NCI-H1417 treated with DMSO at 0.1 percent for 48 hours (cell line): ENCODE results near the gene CRISPLD2.

Source experiments
- DNase-seq: peaks from one replicate; lab custom pipeline; 2025; lab: John Stamatoyannopoulos, UW

CRISPLD2 gene

GRCh38 chr16:84955427-84955826 lies 135.6 kb downstream of the CRISPLD2 start:
- no peak for DNase-seq

GRCh38 chr16:84957192-84957591 lies 137.4 kb downstream of the CRISPLD2 start:
- DNase-seq, result no peak

DNA sequence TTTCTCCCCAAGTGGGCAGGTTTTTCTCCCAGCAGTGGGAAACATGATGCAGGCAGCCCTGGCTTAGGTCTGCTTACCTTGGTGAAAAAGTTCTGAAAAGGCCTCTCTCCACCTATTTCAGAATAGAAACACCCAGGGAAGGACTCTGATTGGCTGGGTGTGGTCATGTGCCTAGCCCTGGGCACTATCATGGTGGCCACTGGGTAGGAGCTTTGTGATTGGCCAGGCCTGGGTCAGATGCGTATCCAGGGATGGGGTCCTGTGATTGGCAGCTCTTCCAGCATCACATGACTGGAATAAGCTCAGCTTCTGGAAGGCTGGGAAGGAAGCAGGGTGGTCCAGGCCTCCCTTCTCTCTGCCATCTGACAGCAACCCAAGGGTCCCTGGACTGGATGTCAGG lies 138.0 kb downstream of the CRISPLD2 start:
- DNase-seq, result no peak
